K562 (cell line): ENCODE data around the gene IFT122. TPM values are rescaled to one million over a fixed set of nuclear protein-coding genes. Genes with fewer than 3 reads are reported as not detected.

Source experiments
- ARID1B ChIP-seq: fragments of 450-650 bp; IDR thresholded peaks from 2 replicates; pipeline ENCODE4 v1.6.1; 2016; ENCODE audit warnings: antibody characterized with exemption, mild to moderate bottlenecking, inconsistent platforms
- CEBPZ ChIP-seq: fragments of 150-350 bp; IDR thresholded peaks from 2 replicates; pipeline ENCODE4 v1.6.1; 2014; ENCODE audit warnings: low read depth, mild to moderate bottlenecking, low read length, borderline replicate concordance
- CREBBP ChIP-seq: IDR thresholded peaks from one replicate; pipeline ENCODE4 v1.6.1; 2012; ENCODE audit warnings: low read depth, mild to moderate bottlenecking, control low read depth, inconsistent platforms, low read length
- FOXK1 ChIP-seq: sonication (generic); formaldehyde crosslinking; IDR thresholded peaks from 2 replicates; pipeline ENCODE4 v1.8.0; 2022; ENCODE audit warnings: missing genetic modification reagents, mild to moderate bottlenecking, borderline replicate concordance
- GATAD2B ChIP-seq: fragments of 450-650 bp; IDR thresholded peaks from 2 replicates; pipeline ENCODE4 v1.6.1; 2017; ENCODE audit warnings: mild to moderate bottlenecking, borderline replicate concordance
- HMGN3 ChIP-seq: IDR thresholded peaks from 2 replicates; pipeline ENCODE4 v1.6.1; 2011; ENCODE audit warnings: borderline replicate concordance, low read depth, mild to moderate bottlenecking, mixed read lengths, low read length; ENCODE audit not compliant: insufficient read length; ENCODE audit errors: extremely low read depth
- HNRNPLL ChIP-seq: fragments of 200-400 bp; formaldehyde crosslinking; IDR thresholded peaks from 2 replicates; pipeline ENCODE4 v1.6.1; 2017; ENCODE audit warnings: low read length, low read depth, mild to moderate bottlenecking; ENCODE audit not compliant: poor library complexity, severe bottlenecking
- PRDM10 ChIP-seq: fragments of 450-650 bp; IDR thresholded peaks from 2 replicates; pipeline ENCODE4 v1.6.1; 2018; ENCODE audit not compliant: partially characterized antibody
- TEAD2 ChIP-seq: fragments of 450-650 bp; IDR thresholded peaks from 2 replicates; pipeline ENCODE4 v1.6.1; 2016; ENCODE audit warnings: missing genetic modification characterization, control low read depth, missing compliant biosample characterization
- ZKSCAN1 ChIP-seq: fragments of 150-350 bp; IDR thresholded peaks from 2 replicates; pipeline ENCODE4 v1.6.1; 2016; ENCODE audit warnings: low read depth, low read length
- ZNF395 ChIP-seq: fragments of 200-800 bp; sonication (Bioruptor generic); IDR thresholded peaks from 2 replicates; pipeline ENCODE4 v1.6.1; 2017; ENCODE audit warnings: missing genetic modification characterization, missing compliant biosample characterization
- ZNF41 ChIP-seq: fragments of 250-450 bp; sonication (Bioruptor Pico); conservative IDR thresholded peaks from 2 replicates; pipeline ENCODE4 v1.4.0; 2020; ENCODE audit warnings: mild to moderate bottlenecking
- ZNF764 ChIP-seq: fragments of 250-450 bp; sonication (Bioruptor Pico); IDR thresholded peaks from 2 replicates; pipeline ENCODE4 v1.4.0; 2020; ENCODE audit warnings: low read depth, mild to moderate bottlenecking, moderate library complexity
- ZNF766 ChIP-seq: fragments of 200-800 bp; sonication (Bioruptor generic); conservative IDR thresholded peaks from 2 replicates; pipeline ENCODE4 v1.6.1; 2016; ENCODE audit warnings: missing genetic modification characterization, missing compliant biosample characterization
- polyA plus RNA-seq, 8 experiments: library from polyadenylated mRNA; depleted of rRNA in 4 of 8; stranded (reverse) in 5 of 8; unstranded in 3 of 8; fragments of >200 nt; fragmentation: Nextera tagmentation in 2 of 8; fragmentation: Illumina TruSeq in 1 of 8; extraction: Ambion mirVana in 2 of 8; extraction: Trizol in 1 of 8; gene quantifications; 2 replicates each; pipeline versions ENCODE4 v1.2.1 to v1.2.3, GENCODE V29; 2011 to 2014; ENCODE audit warnings: inconsistent platforms in 1 of 8, missing spikeins in 1 of 8
- total RNA-seq, 7 experiments: library from RNA; depleted of rRNA in 6 of 7; stranded (reverse); fragments of >200 nt in 6 of 7; fragmentation: Illumina TruSeq in 2 of 7; extraction: Trizol in 2 of 7; gene quantifications; 2 replicates each; pipeline versions ENCODE4 v1.2.1 to v1.2.3, GENCODE V29; 2011 to 2021; ENCODE audit warnings: low replicate concordance in 1 of 7

IFT122 gene
- total and polyA plus RNA-seq, 9 of the 15 experiments (the other 6 are each of a cell fraction or from before 2014, with no cell fraction given), result 2.4 to 11.5 (median 7.7) TPM

- TF ChIP-seq TEAD2, result no peak
- TF ChIP-seq ZNF764, result no peak
- peak; percentile 60; the same call in 1 of the 2 replicates for TF ChIP-seq ZNF395
- TF ChIP-seq CEBPZ, result no peak
- no peak for TF ChIP-seq FOXK1 (CRISPR knock-in tag)
- peak; percentile 54 for TF ChIP-seq HMGN3
- peak; percentile 79 for TF ChIP-seq ZNF766 (CRISPR knock-in tag)
- TF ChIP-seq GATAD2B, result no peak
- no peak for TF ChIP-seq CREBBP
- no peak for TF ChIP-seq ZNF41
- no peak for TF ChIP-seq HNRNPLL
- TF ChIP-seq ARID1B, result peak; percentile 99
- TF ChIP-seq ZKSCAN1, result no peak
- peak; percentile 62 for TF ChIP-seq PRDM10
Observed at GRCh38 chr3:129461461-129462146, 21.6 kb downstream of the IFT122 start (continued).
